Ramos (cell line): ENCODE measurements around the gene CIP2A.

Source experiments
- in situ Hi-C: fragments of 300-500 bp; cut with MboI; formaldehyde crosslinking; loops from one replicate; pipeline ENCODE4 v1.14.3; 2022; ENCODE audit warnings: low sequenced_read_pairs; ENCODE audit not compliant: unreplicated experiment

Gene CIP2A

GRCh38 chr3:108565506-108565905 lies 23.7 kb downstream of the CIP2A start:
- in situ Hi-C loops = no loop called here

- in situ Hi-C loops = no loop called here
Observed at GRCh38 chr3:108564564-108564963, 24.7 kb downstream of the CIP2A start.

- in situ Hi-C loops = no loop called here
Observed at GRCh38 chr3:108562565-108562964, 26.7 kb downstream of the CIP2A start.

GRCh38 chr3:108555966-108556581 lies 33.2 kb downstream of the CIP2A start:
- in situ Hi-C loops = no loop called here

- in situ Hi-C loops = no loop called here
Observed at GRCh38 chr3:108554913-108555571, 34.2 kb downstream of the CIP2A start.

GRCh38 chr3:108554229-108554628 lies 35.0 kb downstream of the CIP2A start:
- in situ Hi-C loops = no loop called here

GRCh38 chr3:108552267-108553159 lies 36.7 kb downstream of the CIP2A start:
- in situ Hi-C loops = no loop called here

GRCh38 chr3:108548886-108549285 lies 40.4 kb downstream of the CIP2A start:
- in situ Hi-C loops = no loop called here

GRCh38 chr3:108548304-108548703 lies 40.9 kb downstream of the CIP2A start:
- in situ Hi-C loops = no loop called here

GRCh38 chr3:108546692-108547091 lies 42.5 kb downstream of the CIP2A start:
- in situ Hi-C loops = no loop called here

- in situ Hi-C loops = no loop called here
Observed at GRCh38 chr3:108546247-108546646, 43.0 kb downstream of the CIP2A start.

GRCh38 chr3:108538083-108538482 lies 51.2 kb downstream of the CIP2A start:
- in situ Hi-C loops = no loop called here

- in situ Hi-C loops = no loop called here
Observed at GRCh38 chr3:108528459-108529252, 60.6 kb downstream of the CIP2A start.

GRCh38 chr3:108527817-108528216 lies 61.4 kb downstream of the CIP2A start:
- in situ Hi-C loops = no loop called here

GRCh38 chr3:108527109-108527508 lies 62.1 kb downstream of the CIP2A start:
- in situ Hi-C loops = no loop called here

GRCh38 chr3:108525971-108526370 lies 63.3 kb downstream of the CIP2A start:
- in situ Hi-C loops = no loop called here

GRCh38 chr3:108525256-108525655 lies 64.0 kb downstream of the CIP2A start:
- in situ Hi-C loops = no loop called here

- in situ Hi-C loops = no loop called here
Observed at GRCh38 chr3:108524537-108524936, 64.7 kb downstream of the CIP2A start.

GRCh38 chr3:108518895-108519294 lies 70.3 kb downstream of the CIP2A start:
- in situ Hi-C loops = no loop called here

- in situ Hi-C loops = no loop called here
Observed at GRCh38 chr3:108516881-108517280, 72.4 kb downstream of the CIP2A start.
